GM04504 (cell line): ENCODE measurements around the gene ADCY9.
"Not testable (repeated sequence)": the region's sequence is repeated elsewhere in the genome, so short reads cannot be mapped to it uniquely, and the experiment has no call there.

Experiments
- DNase-seq: peaks from one replicate; pipeline ENCODE4 v3.0.0-alpha.2; 2012; ENCODE audit warnings: low read depth

ADCY9 gene

GRCh38 chr16:4093495-4094126, 22.6 kb downstream of the ADCY9 start:
- DNase-seq = no peak

DNA sequence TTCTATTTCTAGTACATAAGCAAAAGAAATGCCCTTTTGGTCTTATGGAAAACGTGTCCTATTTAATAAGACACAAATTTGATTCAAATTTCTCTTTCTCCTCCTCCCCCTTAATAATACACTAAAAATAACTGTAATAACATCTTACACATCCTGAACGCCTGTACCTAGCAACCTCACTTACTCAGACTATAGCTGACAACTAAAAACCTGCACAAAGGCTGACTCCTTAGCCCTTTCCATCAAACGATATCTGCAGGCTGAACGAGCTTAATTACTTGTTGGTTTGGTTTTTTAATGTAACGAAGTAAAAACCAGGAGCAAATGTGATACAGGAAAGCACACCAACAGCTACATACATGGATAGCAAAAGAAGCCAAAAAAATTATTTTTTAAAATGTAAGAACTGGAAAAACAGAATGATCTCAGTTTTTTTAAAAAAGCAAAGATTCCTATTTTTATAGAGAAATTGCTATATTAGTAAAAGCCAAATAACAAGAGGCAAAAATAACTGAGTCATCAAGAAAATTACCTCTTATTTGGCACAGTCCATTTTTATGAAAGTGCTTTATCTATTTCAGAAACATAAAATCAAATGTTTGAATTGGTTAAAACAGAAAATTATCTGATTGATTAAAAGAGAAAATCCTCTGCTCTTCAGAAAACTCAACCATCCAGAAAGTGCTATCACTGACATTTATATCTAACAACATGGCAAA, 23.5 kb downstream of the ADCY9 start:
- no peak for DNase-seq

GRCh38 chr16:4091240-4092012, 24.8 kb downstream of the ADCY9 start:
- DNase-seq = no peak

- no peak for DNase-seq
Observed at GRCh38 chr16:4090351-4090851, 25.8 kb downstream of the ADCY9 start.

GRCh38 chr16:4089811-4090301, 26.4 kb downstream of the ADCY9 start:
- DNase-seq = no peak

DNA sequence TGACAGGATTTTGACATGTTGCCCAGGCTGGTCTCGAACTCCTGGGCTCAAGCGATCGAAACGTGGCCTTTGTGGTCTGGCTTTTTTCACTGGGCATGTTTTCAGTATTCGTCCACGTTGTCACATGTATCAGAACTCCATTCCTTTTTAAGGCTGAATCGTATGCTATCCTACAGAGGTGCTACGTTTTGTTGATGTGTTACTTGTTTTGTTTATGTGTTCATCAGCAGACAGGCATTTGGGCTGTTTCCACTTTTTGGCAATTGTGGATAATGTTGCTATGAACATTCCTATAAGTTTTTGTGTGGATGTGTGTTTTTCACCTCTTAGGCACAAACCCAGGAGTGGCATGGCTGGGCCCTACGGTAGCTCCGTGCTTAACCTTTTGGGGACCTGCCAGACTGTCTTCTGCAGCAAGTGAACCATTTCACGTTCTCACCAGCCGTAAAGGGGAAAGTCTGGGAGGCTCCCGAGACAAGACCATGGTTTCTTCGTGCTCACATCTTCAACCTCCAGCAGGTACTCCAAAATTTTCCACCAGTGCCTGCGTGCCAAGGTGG, 26.9 kb downstream of the ADCY9 start:
- DNase-seq = no peak

DNA sequence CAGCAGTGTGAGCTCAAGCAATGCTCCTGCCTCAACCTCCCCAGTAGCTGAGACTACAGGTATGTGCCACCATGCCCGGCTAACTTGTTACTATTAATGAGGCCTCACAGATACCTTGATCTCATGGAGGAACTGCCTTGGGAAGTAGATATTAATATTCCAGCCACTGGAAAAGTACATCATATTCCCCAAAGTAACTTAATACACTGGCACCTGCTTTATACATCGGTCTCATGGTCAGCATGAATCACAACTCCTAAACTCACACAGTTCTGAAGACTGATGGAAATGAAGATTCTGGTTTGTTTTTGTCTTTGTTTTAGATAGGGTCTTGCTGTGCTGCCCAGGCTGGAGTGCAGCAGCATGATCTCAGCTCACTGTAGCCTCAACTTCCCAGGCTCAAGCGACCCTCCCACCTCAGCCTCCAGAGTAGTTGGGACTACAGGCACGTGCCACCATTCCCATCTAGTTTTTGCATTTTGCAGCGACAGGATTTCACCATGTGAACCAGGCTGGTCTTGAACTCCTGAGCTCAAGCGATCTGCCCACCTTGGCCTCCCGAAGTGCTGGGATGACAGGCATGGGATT, 28.2 kb downstream of the ADCY9 start:
- no peak for DNase-seq

GRCh38 chr16:4087099-4087885, 28.9 kb downstream of the ADCY9 start:
- DNase-seq = no peak

DNA sequence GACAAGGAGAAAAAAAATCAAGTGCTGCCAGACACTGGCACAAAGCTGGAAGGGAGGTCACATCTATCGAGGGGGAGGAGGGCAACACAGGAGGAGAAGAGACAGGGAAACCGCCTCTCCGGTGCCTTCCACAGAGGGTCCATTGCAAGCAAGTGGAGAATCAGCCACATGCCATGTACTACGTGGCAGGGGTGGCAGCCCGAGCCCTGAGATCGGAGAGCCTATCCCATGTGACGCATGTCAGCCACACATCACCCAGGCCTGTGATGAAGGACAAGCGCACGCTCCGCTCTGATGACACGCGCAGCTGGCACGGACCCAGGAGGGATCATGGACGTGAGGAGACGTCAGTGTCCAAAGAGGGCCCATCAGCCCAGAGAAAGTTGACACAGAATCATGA, 30.1 kb downstream of the ADCY9 start:
- no peak for DNase-seq

DNA sequence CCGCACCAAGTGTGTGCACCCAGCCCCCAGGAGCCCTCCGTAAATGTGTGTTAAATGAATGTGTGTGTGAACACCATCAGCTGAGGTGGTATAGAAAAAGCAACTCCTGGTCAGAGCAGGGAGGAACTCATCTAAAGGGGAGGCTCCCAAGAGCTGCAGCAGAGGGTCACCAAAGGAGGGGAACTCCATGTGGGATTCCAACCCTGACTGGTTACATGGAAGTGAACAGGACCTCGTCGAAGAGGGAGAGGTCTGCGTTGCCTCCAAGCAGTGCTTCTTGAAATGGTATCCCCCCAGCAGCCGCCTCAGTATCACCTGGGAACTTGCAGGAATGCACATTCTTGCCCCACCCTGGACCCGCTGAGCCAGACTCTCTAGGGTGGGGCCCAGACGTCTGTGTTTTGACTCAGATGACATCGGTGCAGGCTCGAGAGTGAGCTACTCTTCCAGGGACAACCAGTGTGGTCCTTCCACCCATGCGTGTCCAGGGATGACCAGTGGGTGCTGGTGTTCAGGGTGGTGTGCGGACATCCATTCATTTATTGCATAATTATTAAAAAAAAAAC, 30.8 kb downstream of the ADCY9 start:
- DNase-seq = no peak

DNA sequence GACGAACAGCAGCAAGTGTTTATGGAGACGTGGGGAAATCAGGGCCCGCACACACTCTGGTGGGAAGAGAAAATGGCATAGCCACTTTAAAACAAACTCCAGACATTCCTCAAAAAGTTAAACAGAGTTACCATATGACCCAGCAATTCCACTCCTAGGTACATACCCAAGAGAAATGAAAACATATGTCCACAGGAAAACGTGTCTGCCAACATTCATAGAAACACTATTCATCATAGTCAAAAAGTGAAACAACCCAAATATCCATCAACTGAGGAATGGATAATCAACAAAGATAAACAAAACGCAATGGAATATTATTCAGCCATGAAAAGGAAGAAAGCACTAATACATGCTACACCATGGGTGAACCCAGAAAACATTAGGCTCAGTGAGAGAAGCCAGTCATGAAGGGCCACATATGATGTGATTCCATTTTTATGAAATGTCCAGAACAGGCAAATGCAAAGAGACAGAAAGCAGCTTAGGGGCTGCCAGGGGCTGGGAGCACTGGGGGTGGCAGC, 32.8 kb downstream of the ADCY9 start:
- no peak for DNase-seq

DNA sequence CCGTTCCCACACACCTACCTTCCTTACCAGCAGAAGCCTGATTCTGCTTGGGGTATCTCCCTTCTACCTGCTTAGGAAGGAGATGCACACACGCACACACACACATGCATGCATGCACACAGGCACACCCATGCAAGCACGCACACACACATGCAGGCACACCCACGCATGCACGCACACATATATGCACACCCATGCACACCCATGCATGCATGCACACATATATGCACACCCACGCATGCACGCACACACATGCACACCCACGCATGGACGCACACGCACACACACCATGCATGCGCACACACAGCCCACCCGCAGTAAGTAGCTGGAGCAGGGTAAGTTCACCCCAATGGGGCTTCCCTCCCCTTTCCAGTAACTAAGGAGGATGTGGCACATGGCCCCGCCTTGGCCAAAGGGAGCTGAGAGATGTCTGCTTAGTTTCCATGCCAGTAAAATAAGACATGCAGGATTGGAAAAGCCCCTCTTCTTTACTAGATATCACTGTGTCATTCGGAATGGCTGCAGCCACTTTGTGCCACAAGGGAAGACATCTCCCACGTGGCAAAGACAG, 33.7 kb downstream of the ADCY9 start:
- no peak for DNase-seq

- DNase-seq = no peak
Observed at GRCh38 chr16:4081521-4082021, 34.7 kb downstream of the ADCY9 start.

DNA sequence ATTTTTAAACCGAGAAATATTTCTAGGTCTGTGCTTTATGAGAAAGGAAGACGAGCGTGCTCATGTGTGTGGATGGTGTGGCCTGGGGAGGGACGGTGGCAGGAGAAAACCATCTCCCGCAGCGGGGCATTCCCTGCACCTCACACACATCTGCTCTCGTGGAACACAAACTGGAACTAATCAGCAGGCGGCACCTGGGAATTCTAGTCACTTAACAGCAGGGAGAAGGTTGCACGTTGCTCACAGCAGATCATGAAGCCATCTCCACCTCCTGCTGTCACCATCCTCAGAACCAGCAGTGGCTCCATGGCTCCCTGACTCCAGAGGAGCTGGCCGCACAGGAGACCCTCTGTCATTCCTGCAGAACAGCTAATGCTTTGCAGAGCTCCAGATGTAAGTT, 35.2 kb downstream of the ADCY9 start:
- DNase-seq = no peak

- DNase-seq = no peak
Observed at GRCh38 chr16:4077174-4077649, 39.0 kb downstream of the ADCY9 start.

DNA sequence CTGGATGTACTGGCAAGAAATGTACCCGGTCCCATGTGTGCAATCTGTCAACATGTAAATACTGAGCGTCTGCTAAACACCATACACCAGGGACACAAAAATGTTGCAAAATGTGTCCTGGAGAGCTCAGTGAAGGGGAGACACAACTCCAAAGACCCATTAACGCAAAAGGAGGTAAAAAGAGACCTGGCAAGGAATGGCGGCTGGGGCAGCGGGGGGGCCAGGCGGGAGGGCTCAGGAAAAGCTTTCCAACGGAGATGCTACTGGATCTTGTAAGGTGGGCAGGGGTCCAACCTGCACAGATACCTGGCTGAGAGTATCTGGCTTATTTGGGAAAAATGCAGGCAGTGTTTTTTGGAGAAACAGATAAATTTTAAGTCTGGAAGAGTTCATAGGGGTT, 40.7 kb downstream of the ADCY9 start:
- DNase-seq = no peak

GRCh38 chr16:4073150-4073549, 43.1 kb downstream of the ADCY9 start:
- not testable (repeated sequence) for DNase-seq

DNA sequence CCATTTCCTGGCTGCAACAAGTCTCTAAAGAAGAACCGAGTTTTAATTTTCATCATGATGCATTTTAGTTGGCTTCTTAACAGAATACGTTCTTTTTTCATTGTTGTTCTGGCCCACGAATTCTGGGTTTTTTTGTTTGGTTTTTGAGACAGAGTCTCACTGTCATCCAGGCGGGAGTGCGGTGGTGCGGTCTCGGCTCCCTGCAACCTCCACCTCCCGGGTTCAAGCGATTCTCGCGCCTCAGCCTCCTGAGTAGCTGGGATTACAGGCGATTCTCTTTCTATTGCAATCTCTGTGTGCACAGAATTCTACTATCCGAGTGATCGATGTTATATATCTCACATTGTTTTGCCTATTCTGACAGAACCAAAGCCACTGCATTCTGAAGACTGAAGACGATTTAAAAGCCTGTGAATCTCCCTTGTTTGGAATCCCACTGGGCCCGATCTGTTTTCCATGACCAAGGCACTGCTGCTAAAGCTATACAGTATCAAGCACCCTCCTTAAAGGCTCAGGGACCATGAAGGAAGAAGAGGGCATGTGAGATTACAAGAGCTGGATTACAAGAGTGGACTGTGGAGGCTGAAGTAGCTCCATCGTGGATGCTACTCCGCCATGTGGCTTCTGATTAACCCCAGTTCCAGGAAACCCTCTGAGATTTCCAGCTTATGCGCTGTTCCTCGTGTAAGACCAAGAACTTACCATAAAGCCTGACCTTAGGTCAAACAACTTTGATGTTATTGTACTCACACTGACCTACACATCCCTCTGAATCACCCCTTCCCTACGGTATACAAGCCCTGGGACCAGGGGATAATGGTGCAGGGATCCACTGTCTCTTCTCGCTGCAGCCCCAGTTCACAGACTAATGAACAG, 44.3 kb downstream of the ADCY9 start:
- DNase-seq = no peak

DNA sequence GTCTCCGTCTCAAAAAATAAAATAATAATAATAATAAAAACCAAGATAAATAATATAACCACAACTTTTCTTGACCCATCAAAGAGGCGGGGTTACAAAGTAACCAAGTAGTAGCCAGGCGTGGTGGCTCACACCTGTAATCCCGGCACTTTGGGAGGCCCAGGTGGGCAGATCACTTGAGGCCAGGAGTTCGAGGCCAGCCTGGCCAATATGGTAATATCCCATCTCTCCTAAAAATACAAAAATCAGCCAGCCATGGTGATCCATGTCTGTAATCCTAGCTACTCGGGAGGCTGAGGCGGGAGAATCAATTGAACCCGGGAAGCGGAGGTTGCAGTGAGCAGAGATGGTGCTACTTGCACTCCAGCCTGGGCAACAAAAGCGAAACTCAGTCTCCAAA, 45.3 kb downstream of the ADCY9 start:
- DNase-seq = no peak
